Neural cell (in vitro differentiated cells): ENCODE results near the gene PDE7B. TPM values are rescaled to one million over a fixed set of nuclear protein-coding genes. Genes with fewer than 3 reads are reported as not detected.

Experiments used
- H2AFZ ChIP-seq: fragments of 200-600, 300-800 bp; sonication (generic), shearing (Covaris generic); 2 replicates; pipeline ENCODE4 v1.6.0; 2014; ENCODE audit warnings: low read depth, mild to moderate bottlenecking, antibody characterized with exemption, low read length, moderate library complexity
- H3F3A ChIP-seq: fragments of 200-600 bp; shearing (Covaris generic); 2 replicates; pipeline ENCODE4 v1.6.1; 2016; ENCODE audit warnings: mild to moderate bottlenecking, moderate library complexity, mixed read lengths, antibody characterized with exemption, low read length; ENCODE audit not compliant: insufficient read depth, poor library complexity, severe bottlenecking
- H3K27ac ChIP-seq: fragments of 200-600, 300-800 bp; sonication (generic), shearing (Covaris generic); 2 replicates; pipeline ENCODE4 v1.5.1; 2014; ENCODE audit warnings: mild to moderate bottlenecking, low read length, moderate library complexity
- H3K27me3 ChIP-seq: fragments of 300-800, 200-600 bp; sonication (generic), shearing (Covaris generic); 2 replicates; pipeline ENCODE4 v1.6.0; 2014; ENCODE audit warnings: mild to moderate bottlenecking, low read depth, low read length, moderate library complexity; ENCODE audit not compliant: insufficient read depth
- H3K36me3 ChIP-seq: fragments of 300-800, 200-600 bp; sonication (generic), shearing (Covaris generic); 2 replicates; pipeline ENCODE4 v1.5.1; 2014; ENCODE audit warnings: mild to moderate bottlenecking, antibody characterized with exemption, low read length, moderate library complexity; ENCODE audit not compliant: insufficient read depth
- H3K4me2 ChIP-seq: fragments of 300-800, 200-600 bp; sonication (generic), shearing (Covaris generic); 2 replicates; pipeline ENCODE4 v1.6.0; 2014; ENCODE audit warnings: mild to moderate bottlenecking, low read length
- H3K4me3 ChIP-seq: fragments of 300-800, 200-600 bp; sonication (generic), shearing (Covaris generic); 2 replicates; pipeline ENCODE4 v1.5.1; 2014; ENCODE audit warnings: mild to moderate bottlenecking, low read length, moderate library complexity
- H3K79me2 ChIP-seq: fragments of 200-600 bp; shearing (Covaris generic); replicated peaks from 2 replicates; pipeline ENCODE4 v1.6.0; 2014; ENCODE audit warnings: mild to moderate bottlenecking, low read length, moderate library complexity; ENCODE audit not compliant: insufficient read depth
- H3K9ac ChIP-seq: fragments of 300-800, 200-600 bp; sonication (generic), shearing (Covaris generic); 2 replicates; pipeline ENCODE4 v1.6.1; 2016; ENCODE audit warnings: mild to moderate bottlenecking, low read length, mixed read lengths
- H3K9me2 ChIP-seq: fragments of 200-600 bp; shearing (Covaris generic); 2 replicates; pipeline ENCODE4 v1.6.1; 2016; ENCODE audit warnings: mild to moderate bottlenecking, low read length, mixed read lengths; ENCODE audit not compliant: insufficient read depth
- H3K9me3 ChIP-seq: fragments of 200-600, 300-800 bp; sonication (generic), shearing (Covaris generic); 2 replicates; pipeline ENCODE4 v1.6.1; 2016; ENCODE audit warnings: mild to moderate bottlenecking, mixed run types, low read length, moderate library complexity, mixed read lengths
- H4K20me1 ChIP-seq: fragments of 200-600 bp; shearing (Covaris generic); 2 replicates; pipeline ENCODE4 v1.6.1; 2016; ENCODE audit warnings: mild to moderate bottlenecking, mixed run types; ENCODE audit not compliant: insufficient read depth
- EP300 ChIP-seq: fragments of 450-650 bp; conservative IDR thresholded peaks from 2 replicates; pipeline ENCODE4 v1.6.1; 2014; ENCODE audit warnings: antibody characterized with exemption, mild to moderate bottlenecking, moderate library complexity; ENCODE audit not compliant: poor library complexity, severe bottlenecking
- EZH2 ChIP-seq: fragments of 200-600, 300-800 bp; shearing (Covaris generic), sonication (generic); IDR thresholded peaks from 2 replicates; pipeline ENCODE4 v1.6.1; 2014; ENCODE audit warnings: antibody characterized with exemption, low read length, borderline replicate concordance, mild to moderate bottlenecking; ENCODE audit not compliant: insufficient read depth, poor library complexity, severe bottlenecking
- MXI1 ChIP-seq: fragments of 450-650 bp; conservative IDR thresholded peaks from 2 replicates; pipeline ENCODE4 v1.6.1; 2014; ENCODE audit warnings: antibody characterized with exemption, mild to moderate bottlenecking; ENCODE audit not compliant: poor library complexity, severe bottlenecking
- POLR2AphosphoS5 ChIP-seq: IDR thresholded peaks from 2 replicates; pipeline ENCODE4 v1.6.1; 2012
- RAD21 ChIP-seq: fragments of 450-650 bp; conservative IDR thresholded peaks from 2 replicates; pipeline ENCODE4 v1.6.1; 2014; ENCODE audit warnings: antibody characterized with exemption, mild to moderate bottlenecking, moderate library complexity
- SMC3 ChIP-seq: fragments of 450-650 bp; conservative IDR thresholded peaks from 2 replicates; pipeline ENCODE4 v1.6.1; 2014; ENCODE audit warnings: antibody characterized with exemption, mild to moderate bottlenecking, moderate library complexity; ENCODE audit not compliant: poor library complexity
- TAF1 ChIP-seq: IDR thresholded peaks from 2 replicates; pipeline ENCODE4 v1.6.1; 2012; ENCODE audit warnings: low read depth
- polyA plus RNA-seq: library from polyadenylated mRNA; depleted of rRNA; stranded (reverse); fragments of >200 nt; gene quantifications from 2 replicates; pipeline ENCODE4 v1.2.3, GENCODE V29; 2014
- TF ChIP-seq, protein P1 (sequence below): fragments of 450-650 bp; IDR thresholded peaks from 2 replicates; pipeline ENCODE4 v1.5.1; 2014; ENCODE audit warnings: antibody characterized with exemption, mild to moderate bottlenecking, moderate library complexity; ENCODE audit not compliant: poor library complexity, severe bottlenecking
- TF ChIP-seq, protein P2 (sequence below): IDR thresholded peaks from 2 replicates; pipeline ENCODE4 v1.6.1; 2012; ENCODE audit warnings: borderline replicate concordance

Gene PDE7B
- polyA plus RNA-seq, 1 donor from 2014 or later, result 5.9 TPM

DNA sequence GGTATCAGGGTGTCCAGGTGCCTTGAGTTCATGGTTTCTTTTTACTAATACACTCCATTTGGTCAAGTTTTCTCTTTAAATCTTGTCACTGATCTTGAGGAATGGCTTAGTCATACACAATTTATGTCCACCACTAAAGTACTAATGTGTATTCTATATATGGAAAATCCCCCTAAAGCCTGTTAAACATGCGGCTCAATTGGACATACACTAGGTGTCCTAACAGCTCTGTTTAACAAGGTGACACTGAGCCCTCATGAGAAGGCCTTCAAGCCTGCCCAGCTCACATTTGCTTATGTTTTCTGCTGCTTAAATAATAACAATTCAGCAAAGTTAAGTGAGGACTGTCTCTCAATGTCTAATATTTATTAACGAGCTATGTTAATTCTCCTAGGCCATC, 31.5 kb downstream of the PDE7B start:
- Histone ChIP-seq H3F3A (no peaks in the 10 kb centered on the region), H3K4me2 (no peak overlapping the region), H3K36me3 (no peaks in the 10 kb centered on the region), H3K9ac (no peak overlapping the region), H3K27me3 (no peaks in the 10 kb centered on the region), H3K9me3 (no peaks in the 10 kb centered on the region), H4K20me1 (no peaks in the 10 kb centered on the region), H3K4me3 (no peak overlapping the region), H3K79me2 (no peaks in the 10 kb centered on the region), H3K9me2 (no peaks in the 10 kb centered on the region), H3K27ac (no peak overlapping the region), H2AFZ (no peak overlapping the region)
- TF ChIP-seq, protein P1, sequence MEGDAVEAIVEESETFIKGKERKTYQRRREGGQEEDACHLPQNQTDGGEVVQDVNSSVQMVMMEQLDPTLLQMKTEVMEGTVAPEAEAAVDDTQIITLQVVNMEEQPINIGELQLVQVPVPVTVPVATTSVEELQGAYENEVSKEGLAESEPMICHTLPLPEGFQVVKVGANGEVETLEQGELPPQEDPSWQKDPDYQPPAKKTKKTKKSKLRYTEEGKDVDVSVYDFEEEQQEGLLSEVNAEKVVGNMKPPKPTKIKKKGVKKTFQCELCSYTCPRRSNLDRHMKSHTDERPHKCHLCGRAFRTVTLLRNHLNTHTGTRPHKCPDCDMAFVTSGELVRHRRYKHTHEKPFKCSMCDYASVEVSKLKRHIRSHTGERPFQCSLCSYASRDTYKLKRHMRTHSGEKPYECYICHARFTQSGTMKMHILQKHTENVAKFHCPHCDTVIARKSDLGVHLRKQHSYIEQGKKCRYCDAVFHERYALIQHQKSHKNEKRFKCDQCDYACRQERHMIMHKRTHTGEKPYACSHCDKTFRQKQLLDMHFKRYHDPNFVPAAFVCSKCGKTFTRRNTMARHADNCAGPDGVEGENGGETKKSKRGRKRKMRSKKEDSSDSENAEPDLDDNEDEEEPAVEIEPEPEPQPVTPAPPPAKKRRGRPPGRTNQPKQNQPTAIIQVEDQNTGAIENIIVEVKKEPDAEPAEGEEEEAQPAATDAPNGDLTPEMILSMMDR, result no peak
- no peak for TF ChIP-seq SMC3
- TF ChIP-seq EZH2, result no peak
- no peak for TF ChIP-seq RAD21
- TF ChIP-seq MXI1, result no peak
- TF ChIP-seq, protein P2, sequence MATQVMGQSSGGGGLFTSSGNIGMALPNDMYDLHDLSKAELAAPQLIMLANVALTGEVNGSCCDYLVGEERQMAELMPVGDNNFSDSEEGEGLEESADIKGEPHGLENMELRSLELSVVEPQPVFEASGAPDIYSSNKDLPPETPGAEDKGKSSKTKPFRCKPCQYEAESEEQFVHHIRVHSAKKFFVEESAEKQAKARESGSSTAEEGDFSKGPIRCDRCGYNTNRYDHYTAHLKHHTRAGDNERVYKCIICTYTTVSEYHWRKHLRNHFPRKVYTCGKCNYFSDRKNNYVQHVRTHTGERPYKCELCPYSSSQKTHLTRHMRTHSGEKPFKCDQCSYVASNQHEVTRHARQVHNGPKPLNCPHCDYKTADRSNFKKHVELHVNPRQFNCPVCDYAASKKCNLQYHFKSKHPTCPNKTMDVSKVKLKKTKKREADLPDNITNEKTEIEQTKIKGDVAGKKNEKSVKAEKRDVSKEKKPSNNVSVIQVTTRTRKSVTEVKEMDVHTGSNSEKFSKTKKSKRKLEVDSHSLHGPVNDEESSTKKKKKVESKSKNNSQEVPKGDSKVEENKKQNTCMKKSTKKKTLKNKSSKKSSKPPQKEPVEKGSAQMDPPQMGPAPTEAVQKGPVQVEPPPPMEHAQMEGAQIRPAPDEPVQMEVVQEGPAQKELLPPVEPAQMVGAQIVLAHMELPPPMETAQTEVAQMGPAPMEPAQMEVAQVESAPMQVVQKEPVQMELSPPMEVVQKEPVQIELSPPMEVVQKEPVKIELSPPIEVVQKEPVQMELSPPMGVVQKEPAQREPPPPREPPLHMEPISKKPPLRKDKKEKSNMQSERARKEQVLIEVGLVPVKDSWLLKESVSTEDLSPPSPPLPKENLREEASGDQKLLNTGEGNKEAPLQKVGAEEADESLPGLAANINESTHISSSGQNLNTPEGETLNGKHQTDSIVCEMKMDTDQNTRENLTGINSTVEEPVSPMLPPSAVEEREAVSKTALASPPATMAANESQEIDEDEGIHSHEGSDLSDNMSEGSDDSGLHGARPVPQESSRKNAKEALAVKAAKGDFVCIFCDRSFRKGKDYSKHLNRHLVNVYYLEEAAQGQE, result no peak
- no peak for TF ChIP-seq POLR2AphosphoS5
- TF ChIP-seq EP300, result no peak
- TF ChIP-seq TAF1, result no peak

DNA sequence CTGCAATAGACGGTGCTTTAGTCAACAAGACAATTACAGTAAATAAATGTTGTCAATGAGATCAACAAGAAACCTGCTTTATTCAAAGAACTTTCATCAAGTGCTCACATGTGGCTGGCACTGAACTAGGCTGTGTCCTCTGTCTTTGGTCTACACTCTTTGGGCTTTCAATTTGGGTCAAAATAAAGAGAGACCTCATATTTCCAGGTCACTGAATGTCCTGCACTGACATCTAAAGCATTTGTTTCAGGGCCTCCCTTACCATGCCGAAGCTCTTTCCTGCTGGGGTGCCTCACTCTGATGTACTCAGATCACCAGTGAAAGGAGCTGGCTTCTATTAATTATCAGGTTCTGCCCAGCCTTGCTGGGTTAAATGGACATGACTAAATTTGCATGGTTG, 32.0 kb downstream of the PDE7B start:
- no peaks in the 10 kb centered on the region for H4K20me1 ChIP-seq
- no peak overlapping the region for H2AFZ ChIP-seq
- no peaks in the 10 kb centered on the region for H3F3A ChIP-seq
- no peak overlapping the region for H3K27ac ChIP-seq
- no peaks in the 10 kb centered on the region for H3K9me3 ChIP-seq
- H3K4me3 ChIP-seq, result no peak overlapping the region
- H3K79me2 ChIP-seq, result no peaks in the 10 kb centered on the region
- no peak overlapping the region for H3K9ac ChIP-seq
- no peaks in the 10 kb centered on the region for H3K36me3 ChIP-seq
- TF ChIP-seq POLR2AphosphoS5, result no peak
- no peak for TF ChIP-seq EZH2
- no peak for TF ChIP-seq EP300
- TF ChIP-seq SMC3, result no peak
- no peak for TF ChIP-seq TAF1
- TF ChIP-seq, protein P2, result no peak
- TF ChIP-seq, protein P1, result no peak
- TF ChIP-seq MXI1, result no peak
- TF ChIP-seq RAD21, result no peak
- no peaks in the 10 kb centered on the region for H3K27me3 ChIP-seq
- H3K4me2 ChIP-seq, result no peak overlapping the region
- H3K9me2 ChIP-seq, result no peaks in the 10 kb centered on the region
